GM19438 (cell line): ENCODE measurements around the gene ZFP62.

Source experiments
- ATAC-seq: cut with Tn5 transposase; IDR thresholded peaks from one replicate; pipeline ENCODE4 v1.9.1; 2021; ENCODE audit warnings: low read depth; ENCODE audit not compliant: unreplicated experiment

The ZFP62 gene

GRCh38 chr5:180813420-180813819, 47.7 kb downstream of the ZFP62 start:
- no peak for ATAC-seq

- ATAC-seq: no peak
Measured at GRCh38 chr5:180811623-180812124, 49.4 kb downstream of the ZFP62 start.

GRCh38 chr5:180810959-180811622, 50.0 kb downstream of the ZFP62 start:
- ATAC-seq: no peak

- peak; percentile 66 for ATAC-seq
Measured at GRCh38 chr5:180810210-180810958, 50.7 kb downstream of the ZFP62 start.

- ATAC-seq: peak; percentile 49
Measured at GRCh38 chr5:180809403-180810209, 51.5 kb downstream of the ZFP62 start.

GRCh38 chr5:180808461-180809000, 52.5 kb downstream of the ZFP62 start:
- ATAC-seq: no peak

- no peak for ATAC-seq
Measured at GRCh38 chr5:180807654-180808414, 53.2 kb downstream of the ZFP62 start.

GRCh38 chr5:180807046-180807445, 54.0 kb downstream of the ZFP62 start:
- no peak for ATAC-seq

GRCh38 chr5:180806351-180807011, 54.6 kb downstream of the ZFP62 start:
- ATAC-seq: no peak

- ATAC-seq: peak; percentile 0
Measured at GRCh38 chr5:180804129-180804618, 56.9 kb downstream of the ZFP62 start.

GRCh38 chr5:180803181-180804128, 57.6 kb downstream of the ZFP62 start:
- ATAC-seq: peak; percentile 66

GRCh38 chr5:180802325-180803180, 58.5 kb downstream of the ZFP62 start, which contains the start of gene MGAT1:
Gene MGAT1 (minus strand): TSS chr5:180802806. CDS start chr5:180792971, 9,835 bp downstream.
- peak; percentile 33 for ATAC-seq

GRCh38 chr5:180801596-180802324, 59.3 kb downstream of the ZFP62 start:
- ATAC-seq: no peak

- ATAC-seq: no peak
Measured at GRCh38 chr5:180799902-180800801, 60.9 kb downstream of the ZFP62 start.

- ATAC-seq: no peak
Measured at GRCh38 chr5:180799194-180799593, 61.9 kb downstream of the ZFP62 start.

- no peak for ATAC-seq
Measured at GRCh38 chr5:180798193-180798592, 62.9 kb downstream of the ZFP62 start.
